ENCODE data around the gene KIF5C. TPM values are rescaled to one million over a fixed set of nuclear protein-coding genes. Genes with fewer than 3 reads are reported as not detected.

KIF5C gene
- total RNA-seq, 2 donors from 2014 or later, result 2.0 to 2.6 TPM

DNA sequence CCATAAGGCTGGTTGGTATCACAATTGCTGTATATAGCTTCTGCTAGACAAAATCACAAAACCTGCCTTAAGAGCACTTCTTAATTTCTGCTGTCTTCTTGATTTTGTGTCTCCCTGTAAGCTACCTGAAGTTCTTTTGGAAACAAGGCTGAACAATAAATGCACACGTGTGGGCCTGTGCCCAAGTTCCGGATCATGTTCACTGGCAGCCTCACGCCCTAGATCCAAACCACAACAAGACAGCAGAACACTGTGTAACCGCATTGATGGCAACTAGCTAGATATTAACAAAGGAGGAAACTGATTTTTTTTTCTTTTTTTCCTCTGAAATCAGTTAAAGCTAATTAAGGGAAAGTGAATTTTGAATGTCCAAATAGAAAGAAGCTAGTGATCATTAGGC is 82.0 kb downstream of the KIF5C start:
- no peak for TF ChIP-seq POLR2A (IDR thresholded peaks at IDR 0.05)
- TF ChIP-seq CTCF (IDR thresholded peaks at IDR 0.05), result no peak
- Histone ChIP-seq H3K4me1 (no peaks in the 10 kb centered on the region), H3K27me3 (no peaks in the 10 kb centered on the region), H3K9me3 (no peaks in the 10 kb centered on the region), H3K36me3 (replicated peaks in 1 of 2; ENCODE audit: insufficient read depth in 1 of 2, low read depth in 2 of 2) (no peaks in the 10 kb centered on the region), H3K27ac (no peak overlapping the region), H3K4me3 (no peak overlapping the region)
- no peak for ATAC-seq
- 65 to 79% methylated on average over 4 of the region's 4 CpGs for WGBS, 2 donors
- intact Hi-C loops (cut with DNase I), result no loop called here
- no peak for DNase-seq

DNA sequence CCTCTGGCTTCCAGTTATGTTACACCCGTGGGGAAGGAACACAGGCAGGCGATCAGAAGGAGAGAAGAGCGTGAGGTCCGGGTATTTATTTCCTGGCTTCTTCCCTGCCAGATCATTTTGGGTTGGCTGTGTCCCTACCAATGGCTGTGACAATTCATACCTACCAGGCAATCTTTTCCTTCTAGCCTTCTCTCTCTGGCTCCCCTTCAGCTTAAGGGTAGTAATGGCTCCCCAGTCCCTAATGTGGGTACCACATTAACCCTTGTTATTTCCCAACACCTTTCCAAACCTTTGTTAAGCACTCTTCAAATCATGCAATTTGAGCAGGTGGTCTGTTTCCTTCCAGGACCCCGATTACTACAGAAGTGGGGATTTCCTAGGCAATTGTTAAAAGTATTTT is 84.7 kb downstream of the KIF5C start:
- Histone ChIP-seq H3K9me3 (no peaks in the 10 kb centered on the region), H3K36me3 (replicated peaks in 1 of 2; ENCODE audit: insufficient read depth in 1 of 2, low read depth in 2 of 2) (no peaks in the 10 kb centered on the region), H3K4me1 (no peaks in the 10 kb centered on the region), H3K27me3 (no peaks in the 10 kb centered on the region), H3K27ac (no peak overlapping the region), H3K4me3 (no peak overlapping the region)
- intact Hi-C loops (cut with DNase I), result no loop called here
- DNase-seq (no peak), ATAC-seq (no peak)
- WGBS, 2 donors, result 67 to 72% methylated on average over 5 of the region's 5 CpGs
- TF ChIP-seq POLR2A (IDR thresholded peaks at IDR 0.05) (no peak), CTCF (IDR thresholded peaks at IDR 0.05) (no peak)

DNA sequence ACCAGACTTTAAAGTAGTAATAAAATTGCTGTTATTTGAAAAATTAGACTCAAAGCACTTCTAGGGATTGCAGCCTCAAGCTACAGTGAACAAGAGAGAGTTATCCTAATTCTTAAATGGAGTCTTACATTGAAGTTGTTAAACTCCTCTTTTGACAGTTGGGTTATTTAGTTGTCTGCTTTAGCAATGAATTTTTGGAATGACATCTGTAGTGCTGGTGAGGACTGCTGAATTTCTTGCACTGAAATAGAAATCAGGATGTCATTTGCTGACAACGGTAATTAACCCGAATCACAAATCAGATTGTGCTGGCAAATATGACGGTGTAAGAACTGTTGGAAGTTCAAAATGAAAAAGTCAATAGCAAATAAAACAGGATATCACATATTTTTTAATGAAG is 85.5 kb downstream of the KIF5C start:
- no peaks in the 10 kb centered on the region for H3K9me3 ChIP-seq
- H3K36me3 ChIP-seq (replicated peaks in 1 of 2; ENCODE audit: insufficient read depth in 1 of 2, low read depth in 2 of 2), result no peaks in the 10 kb centered on the region
- intact Hi-C loops (cut with DNase I), result no loop called here
- H3K27ac ChIP-seq, result no peak overlapping the region
- ATAC-seq, result no peak
- DNase-seq, result no peak
- H3K4me1 ChIP-seq, result no peaks in the 10 kb centered on the region
- WGBS, 2 donors, result 78 to 89% methylated on average over 3 of the region's 3 CpGs
- TF ChIP-seq POLR2A (IDR thresholded peaks at IDR 0.05) (no peak), CTCF (IDR thresholded peaks at IDR 0.05) (no peak)
- H3K27me3 ChIP-seq, result no peaks in the 10 kb centered on the region
- no peak overlapping the region for H3K4me3 ChIP-seq

GRCh38 chr2:148963461-148963860 is 88.4 kb downstream of the KIF5C start:
- no peak for ATAC-seq
- no peaks in the 10 kb centered on the region for H3K9me3 ChIP-seq
- TF ChIP-seq POLR2A (IDR thresholded peaks at IDR 0.05) (no peak), CTCF (IDR thresholded peaks at IDR 0.05) (no peak)
- DNase-seq, result no peak
- H3K36me3 ChIP-seq (replicated peaks in 1 of 2; ENCODE audit: insufficient read depth in 1 of 2, low read depth in 2 of 2), result no peaks in the 10 kb centered on the region
- no peak overlapping the region for H3K27ac ChIP-seq
- WGBS, 2 donors, result 57 to 62% methylated on average over 3 of the region's 3 CpGs
- no peaks in the 10 kb centered on the region for H3K4me1 ChIP-seq
- no peak overlapping the region for H3K4me3 ChIP-seq
- H3K27me3 ChIP-seq, result no peaks in the 10 kb centered on the region
- intact Hi-C loops (cut with DNase I), result no loop called here

DNA sequence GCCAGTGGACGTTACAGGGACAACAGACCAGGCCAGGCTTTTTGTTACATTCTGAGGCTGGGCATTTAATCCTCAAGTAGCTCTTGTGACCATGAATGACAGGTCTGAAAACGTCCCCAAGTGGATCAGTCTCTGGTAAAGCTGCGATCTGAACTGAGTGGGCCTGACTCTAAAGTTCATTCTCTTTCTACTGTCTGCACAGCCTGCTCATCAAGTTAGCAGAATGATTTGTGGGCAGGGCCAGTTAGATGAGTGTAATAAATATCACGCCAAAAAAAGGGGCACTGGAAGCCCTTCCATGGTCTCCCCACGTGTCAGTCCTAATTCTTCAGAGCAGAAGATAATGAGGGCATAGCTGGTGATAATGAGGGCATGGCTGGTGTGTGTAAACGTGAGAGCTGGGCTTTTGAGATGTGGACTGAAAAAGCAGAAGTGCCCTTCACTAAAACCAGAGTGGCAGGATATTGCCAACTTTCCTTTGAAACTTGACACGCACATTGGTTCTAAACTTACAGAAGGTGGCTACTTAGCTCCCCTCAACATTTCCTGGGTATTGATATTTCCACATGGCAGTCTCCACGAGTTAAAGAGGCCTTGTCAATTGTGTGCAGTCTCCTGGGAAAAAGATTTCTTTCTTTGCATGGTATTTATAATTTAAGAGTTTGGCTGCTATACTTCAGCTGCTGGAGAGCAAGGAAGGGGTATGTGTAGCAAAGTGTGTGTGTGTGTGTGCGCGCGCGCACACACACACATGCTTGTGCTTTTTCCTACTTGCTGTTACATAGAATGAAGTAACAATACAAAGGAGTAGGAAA is 90.8 kb downstream of the KIF5C start:
- Histone ChIP-seq H3K4me1 (no peaks in the 10 kb centered on the region), H3K27me3 (no peaks in the 10 kb centered on the region), H3K4me3 (no peak overlapping the region), H3K36me3 (replicated peaks in 1 of 2; ENCODE audit: insufficient read depth in 1 of 2, low read depth in 2 of 2) (no peaks in the 10 kb centered on the region), H3K9me3 (no peaks in the 10 kb centered on the region), H3K27ac (no peak overlapping the region)
- ATAC-seq, result no peak
- WGBS, 2 donors, result 60 to 73% methylated on average over 12 of the region's 12 CpGs
- DNase-seq, result no peak
- intact Hi-C loops (cut with DNase I), result no loop called here
- TF ChIP-seq POLR2A (IDR thresholded peaks at IDR 0.05) (no peak), CTCF (IDR thresholded peaks at IDR 0.05) (no peak)

Data from body of pancreas (tissue), 4 donors.